ENCODE measurements around the gene UROC1.

UROC1 gene

GRCh38 chr3:126514161-126514560 is 3.4 kb downstream of the UROC1 start:
- H3K4me3 ChIP-seq (ENCODE audit: low read depth, low read length), result no peak overlapping the region
- no peak for TF ChIP-seq CTCF (IDR thresholded peaks at IDR 0.05; ENCODE audit: low read depth, low read length)

GRCh38 chr3:126512916-126513650 is 4.5 kb downstream of the UROC1 start:
- TF ChIP-seq CTCF (IDR thresholded peaks at IDR 0.05; ENCODE audit: low read depth, low read length), result no peak
- H3K4me3 ChIP-seq (ENCODE audit: low read depth, low read length), result no peak overlapping the region

- no peak for TF ChIP-seq CTCF (IDR thresholded peaks at IDR 0.05; ENCODE audit: low read depth, low read length)
- no peak overlapping the region for H3K4me3 ChIP-seq (ENCODE audit: low read depth, low read length)
Measured at GRCh38 chr3:126512026-126512425, 5.5 kb downstream of the UROC1 start.

- H3K4me3 ChIP-seq (ENCODE audit: low read depth, low read length), result no peak overlapping the region
- TF ChIP-seq CTCF (IDR thresholded peaks at IDR 0.05; ENCODE audit: low read depth, low read length), result no peak
Measured at GRCh38 chr3:126511291-126511690, 6.3 kb downstream of the UROC1 start.

- H3K4me3 ChIP-seq (ENCODE audit: low read depth, low read length), result no peak overlapping the region
- TF ChIP-seq CTCF (IDR thresholded peaks at IDR 0.05; ENCODE audit: low read depth, low read length), result no peak
Measured at GRCh38 chr3:126510308-126510910, 7.2 kb downstream of the UROC1 start.

GRCh38 chr3:126509597-126510307 is 7.8 kb downstream of the UROC1 start:
- no peak overlapping the region for H3K4me3 ChIP-seq (ENCODE audit: low read depth, low read length)
- no peak for TF ChIP-seq CTCF (IDR thresholded peaks at IDR 0.05; ENCODE audit: low read depth, low read length)

GRCh38 chr3:126508564-126508964 is 9.0 kb downstream of the UROC1 start:
- H3K4me3 ChIP-seq (ENCODE audit: low read depth, low read length), result no peak overlapping the region
- no peak for TF ChIP-seq CTCF (IDR thresholded peaks at IDR 0.05; ENCODE audit: low read depth, low read length)
